NCI-H2029 (cell line): ENCODE results near the gene SLC46A1.
"Not testable (repeated sequence)": the region's sequence is repeated elsewhere in the genome, so short reads cannot be mapped to it uniquely, and the experiment has no call there.

Experiments
- DNase-seq: peaks from one replicate; lab custom pipeline; 2025; lab: John Stamatoyannopoulos, UW

SLC46A1 gene

GRCh38 chr17:28405632-28406472, at the start of gene SLC46A1:
Gene SLC46A1, minus strand, starts transcription at chr17:28406212. Its CDS starts 98 bp downstream, at chr17:28406114.
- no peak for DNase-seq

- no peak for DNase-seq
These were observed 43.8 kb upstream of the SLC46A1 start for GRCh38 chr17:28449859-28450258.

GRCh38 chr17:28447396-28447760, 41.4 kb upstream of the SLC46A1 start:
- no peak for DNase-seq

GRCh38 chr17:28446716-28447395, 40.8 kb upstream of the SLC46A1 start:
- DNase-seq: no peak

DNA sequence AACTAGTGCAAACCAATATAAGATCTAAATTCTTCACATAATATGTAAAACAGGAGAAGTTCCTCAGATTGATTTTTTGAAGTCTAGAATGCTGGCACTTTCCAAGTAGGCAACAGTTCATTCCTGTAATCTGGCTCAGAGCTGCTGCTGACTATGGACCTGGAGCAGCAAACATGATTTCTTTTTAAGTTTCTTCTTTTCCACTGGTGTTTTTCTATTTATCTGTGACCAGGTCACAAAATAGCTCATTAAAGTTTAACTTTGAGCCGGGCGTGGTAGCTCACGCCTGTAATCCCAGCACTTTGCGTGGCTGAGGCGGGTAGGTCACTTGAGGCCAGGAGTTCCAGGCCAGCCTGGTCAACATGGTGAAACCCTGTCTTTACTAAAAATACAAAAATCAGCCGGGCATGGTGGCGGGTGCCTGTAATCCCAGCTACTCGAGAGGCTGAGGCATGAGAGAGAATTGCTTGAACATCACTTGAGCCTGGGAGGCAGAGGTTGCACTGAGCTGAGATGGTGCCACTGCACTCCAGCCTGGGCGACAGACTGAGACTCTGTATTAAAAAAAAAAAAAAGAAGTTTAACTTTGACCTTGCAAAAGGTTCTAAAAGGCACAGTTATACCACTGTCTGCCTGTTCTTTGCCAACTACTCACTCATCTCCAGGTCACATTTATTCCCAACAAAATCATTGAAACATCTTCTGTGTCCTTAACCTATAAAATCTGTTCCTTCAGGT, 38.1 kb upstream of the SLC46A1 start:
- no peak for DNase-seq

DNA sequence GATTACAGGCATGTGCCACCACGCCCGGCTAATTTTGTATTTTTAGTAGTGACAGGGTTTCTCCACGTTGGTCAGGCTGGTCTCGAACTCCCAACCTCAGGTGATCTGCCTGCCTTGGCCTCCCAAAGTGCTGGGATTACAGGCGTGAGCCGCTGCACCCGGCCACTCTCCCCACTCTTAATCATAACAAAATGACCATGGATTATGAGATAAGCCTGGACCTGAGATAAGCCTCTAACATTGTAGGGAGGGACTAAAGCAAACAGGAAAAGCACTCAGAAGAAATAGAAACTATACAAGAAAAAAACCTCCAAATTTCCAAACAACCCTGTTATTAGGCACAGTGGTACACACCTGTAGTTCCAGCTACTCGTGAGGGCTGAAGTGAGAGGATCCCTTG, 28.3 kb upstream of the SLC46A1 start:
- DNase-seq: not testable (repeated sequence)

- no peak for DNase-seq
These were observed 27.7 kb upstream of the SLC46A1 start for GRCh38 chr17:28433721-28434120.

DNA sequence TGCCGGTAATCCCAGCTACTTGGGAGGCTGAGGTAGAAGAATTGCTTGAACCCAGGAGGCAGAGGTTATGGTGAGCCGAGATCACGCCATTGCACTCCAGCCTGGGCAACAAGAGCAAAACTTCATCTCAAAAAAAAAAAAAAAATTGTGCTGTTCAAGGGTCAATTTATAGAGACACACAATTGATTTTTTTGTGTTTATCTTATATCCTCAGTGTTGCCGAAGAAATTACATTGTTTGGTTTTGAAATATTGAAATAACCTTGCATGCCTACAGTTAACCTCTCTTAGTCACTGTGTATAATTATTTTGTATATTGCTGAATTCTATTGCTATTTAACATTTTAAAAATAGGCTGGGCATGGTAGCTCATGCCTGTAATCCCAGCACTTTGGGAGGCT, 22.0 kb upstream of the SLC46A1 start:
- DNase-seq: not testable (repeated sequence)

DNA sequence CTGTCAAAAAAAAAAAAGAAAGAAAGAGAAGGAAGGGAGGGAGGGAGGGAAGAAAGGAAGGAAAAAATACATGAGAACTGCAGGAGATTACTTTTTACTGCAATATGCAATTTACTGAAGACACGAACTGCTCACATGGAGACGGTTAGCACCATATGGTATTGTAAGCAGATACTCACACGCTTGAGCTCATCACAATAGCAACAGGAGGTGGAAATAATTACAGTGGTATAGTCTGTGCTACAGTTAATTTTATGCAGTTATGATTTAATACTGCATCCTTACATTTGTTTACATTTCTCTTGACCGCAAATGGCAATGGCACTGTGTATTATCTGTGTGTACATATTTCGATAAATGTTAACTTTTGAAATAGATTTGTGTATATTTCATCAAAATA, 21.4 kb upstream of the SLC46A1 start:
- no peak for DNase-seq

DNA sequence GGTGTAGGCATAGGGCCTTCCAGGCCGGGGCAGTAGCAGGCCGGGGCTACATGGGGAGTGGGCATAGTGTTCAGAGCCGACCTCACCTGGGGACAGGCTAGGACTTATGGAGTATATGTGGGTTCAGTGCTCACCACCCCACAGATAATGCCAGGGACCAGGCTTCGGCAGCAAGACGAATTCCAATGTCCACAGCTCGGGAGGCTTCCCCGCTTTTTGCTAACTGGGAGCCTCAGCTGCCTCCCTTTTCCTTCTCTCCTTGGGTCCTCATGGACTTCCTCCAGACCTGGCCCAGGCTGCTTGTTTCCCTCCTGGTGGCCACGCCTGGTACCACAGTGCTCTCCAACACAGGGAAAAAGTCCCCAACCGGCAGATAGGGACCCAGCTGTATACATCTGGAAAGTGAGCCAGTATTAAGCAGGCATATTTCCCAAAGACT, 20.1 kb upstream of the SLC46A1 start:
- no peak for DNase-seq

- DNase-seq: no peak
These were observed 19.2 kb upstream of the SLC46A1 start for GRCh38 chr17:28425206-28425605.

- peak; percentile 70 for DNase-seq
These were observed 15.8 kb upstream of the SLC46A1 start for GRCh38 chr17:28421787-28422305.

- DNase-seq: peak; percentile 16
These were observed 10.8 kb upstream of the SLC46A1 start for GRCh38 chr17:28416703-28417311.

GRCh38 chr17:28415886-28416285, 9.9 kb upstream of the SLC46A1 start:
- DNase-seq: no peak

- DNase-seq: no peak
These were observed 7.8 kb upstream of the SLC46A1 start for GRCh38 chr17:28413804-28414203.

DNA sequence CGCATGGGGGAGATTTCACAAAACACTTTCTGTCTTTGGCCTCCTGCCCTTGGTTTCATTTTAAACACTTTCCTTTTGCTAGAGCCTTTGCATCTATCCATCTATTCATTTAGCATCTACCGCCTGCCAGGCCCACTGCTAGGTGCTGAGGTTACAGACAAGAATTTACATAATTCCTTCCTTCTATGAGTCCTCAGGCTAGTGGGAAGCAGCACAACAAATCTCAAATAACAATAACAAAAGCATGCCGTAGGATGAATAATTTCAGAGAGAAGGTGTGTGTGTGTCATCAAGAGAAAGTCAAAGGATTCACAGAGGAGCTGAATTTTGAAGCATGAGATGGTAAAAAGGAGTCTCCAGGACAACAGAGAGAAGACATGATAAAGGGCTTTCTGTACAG, 6.1 kb upstream of the SLC46A1 start:
- DNase-seq: no peak

DNA sequence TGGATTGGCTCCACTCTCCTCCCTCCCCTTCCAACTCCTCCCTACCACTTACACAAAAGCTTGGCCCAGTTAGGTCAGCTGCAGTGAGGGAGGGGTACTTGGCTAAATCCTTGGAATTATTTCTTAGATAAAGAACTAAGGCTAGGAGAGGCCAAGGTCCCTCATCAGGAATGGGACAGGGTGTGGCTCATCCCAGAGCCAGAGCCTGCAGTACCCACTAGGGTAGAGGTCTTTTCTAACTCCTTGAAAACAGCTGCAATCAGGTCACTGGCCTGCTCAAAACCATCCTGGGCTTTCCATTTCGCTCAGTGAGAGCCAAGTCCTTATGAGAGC, 1.9 kb upstream of the SLC46A1 start:
- DNase-seq: no peak

DNA sequence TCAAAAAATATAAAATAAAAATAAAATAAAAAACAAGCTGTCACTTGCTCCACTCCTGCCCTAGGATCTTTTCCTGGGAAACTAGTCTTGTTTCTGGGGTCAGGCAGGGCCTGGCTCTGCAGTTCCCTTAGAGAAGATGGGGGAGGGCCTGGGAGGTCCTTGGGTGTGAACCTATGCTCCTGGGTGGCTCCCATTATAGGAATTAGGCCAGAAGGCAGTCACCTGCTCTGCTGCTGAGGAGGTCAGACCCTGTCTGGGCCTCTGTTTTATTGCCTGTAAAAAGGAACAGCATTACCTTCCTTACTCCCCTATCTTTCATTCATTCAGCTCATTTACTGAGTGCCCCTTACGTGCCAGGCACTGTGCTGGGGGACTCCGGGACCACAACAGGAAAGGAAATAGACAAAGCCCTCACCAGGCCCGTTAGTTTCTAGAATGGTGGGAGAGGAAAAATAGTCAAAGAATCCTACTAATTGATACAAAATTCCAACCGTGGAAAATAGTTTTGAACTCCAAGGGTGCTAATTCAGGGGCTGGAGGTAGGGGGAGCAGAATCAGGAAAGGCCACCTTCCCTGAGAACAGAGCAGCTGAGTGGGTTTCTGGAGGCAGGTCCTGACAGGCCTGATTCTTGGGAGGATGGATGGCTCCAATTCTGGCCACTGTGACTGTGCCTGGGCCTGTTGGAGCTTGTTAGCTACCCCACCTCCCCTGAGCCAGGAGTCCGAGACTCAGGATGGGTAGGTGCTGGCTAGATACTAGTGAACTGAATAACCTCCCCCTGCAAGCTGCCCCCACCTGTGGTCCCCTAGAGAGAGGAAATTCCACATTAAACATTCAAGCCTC, 1.3 kb upstream of the SLC46A1 start:
- no peak for DNase-seq

DNA sequence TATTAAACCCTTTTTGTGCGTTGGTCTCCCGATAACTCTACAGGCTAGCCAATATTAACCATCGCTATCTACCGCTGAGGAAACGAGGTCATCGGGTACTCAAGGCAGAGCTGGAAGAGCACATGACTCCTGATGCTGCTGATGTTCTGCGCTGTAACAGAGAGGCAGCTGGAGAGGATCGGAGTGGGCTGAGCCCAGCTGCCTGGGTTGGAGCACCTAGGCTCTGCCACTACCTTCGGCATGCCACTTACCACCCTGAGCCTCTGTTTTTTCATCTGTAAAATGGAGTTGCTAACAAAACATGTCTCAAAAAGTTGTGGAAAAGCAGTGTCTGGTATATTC, 432 bp upstream of the SLC46A1 start:
- no peak for DNase-seq

GRCh38 chr17:28404812-28405570, 1.0 kb downstream of the SLC46A1 start:
- no peak for DNase-seq

DNA sequence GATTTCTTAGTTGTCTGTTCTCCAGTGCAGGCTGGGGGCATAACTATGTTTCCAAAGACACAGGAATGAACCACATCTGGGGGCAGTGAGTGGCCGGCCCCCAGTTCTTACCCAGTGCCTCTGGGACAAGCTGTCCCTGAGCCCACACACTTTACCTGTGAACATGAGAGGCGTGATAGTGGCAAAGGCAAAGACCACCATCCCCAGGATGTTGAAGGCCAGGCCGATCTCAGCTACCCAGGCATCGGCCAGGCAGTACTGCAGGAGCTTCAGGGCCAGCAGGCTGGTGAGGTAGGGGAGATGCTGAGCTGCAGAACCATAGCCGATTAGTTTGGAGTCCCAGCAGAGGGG, 1.6 kb downstream of the SLC46A1 start:
- DNase-seq: no peak
